Right lobe of liver (tissue), 4 donors: ENCODE measurements around the gene WDR20.

Experiments
- POLR2A ChIP-seq: fragments of 450-650 bp; IDR thresholded peaks from one replicate; pipeline ENCODE4 v1.6.1; 2017; ENCODE audit warnings: antibody characterized with exemption, mild to moderate bottlenecking
- TF ChIP-seq, protein P1 (sequence below), 4 donors: fragments of 200-600 bp in 3 of 4; fragments of 450-650 bp in 1 of 4; IDR thresholded peaks; one replicate each; pipeline versions ENCODE4 v1.5.1 to v1.8.0; 2016 to 2022; ENCODE audit warnings: antibody characterized with exemption in 4 of 4, mild to moderate bottlenecking in 2 of 4
- donor health status: DM: no; HTN: no; CAD: no.
- donor health status: DM: no; HTN: no; CAD: no.
- donor health status: DM: no; HTN: yes; CAD: no.

DNA sequence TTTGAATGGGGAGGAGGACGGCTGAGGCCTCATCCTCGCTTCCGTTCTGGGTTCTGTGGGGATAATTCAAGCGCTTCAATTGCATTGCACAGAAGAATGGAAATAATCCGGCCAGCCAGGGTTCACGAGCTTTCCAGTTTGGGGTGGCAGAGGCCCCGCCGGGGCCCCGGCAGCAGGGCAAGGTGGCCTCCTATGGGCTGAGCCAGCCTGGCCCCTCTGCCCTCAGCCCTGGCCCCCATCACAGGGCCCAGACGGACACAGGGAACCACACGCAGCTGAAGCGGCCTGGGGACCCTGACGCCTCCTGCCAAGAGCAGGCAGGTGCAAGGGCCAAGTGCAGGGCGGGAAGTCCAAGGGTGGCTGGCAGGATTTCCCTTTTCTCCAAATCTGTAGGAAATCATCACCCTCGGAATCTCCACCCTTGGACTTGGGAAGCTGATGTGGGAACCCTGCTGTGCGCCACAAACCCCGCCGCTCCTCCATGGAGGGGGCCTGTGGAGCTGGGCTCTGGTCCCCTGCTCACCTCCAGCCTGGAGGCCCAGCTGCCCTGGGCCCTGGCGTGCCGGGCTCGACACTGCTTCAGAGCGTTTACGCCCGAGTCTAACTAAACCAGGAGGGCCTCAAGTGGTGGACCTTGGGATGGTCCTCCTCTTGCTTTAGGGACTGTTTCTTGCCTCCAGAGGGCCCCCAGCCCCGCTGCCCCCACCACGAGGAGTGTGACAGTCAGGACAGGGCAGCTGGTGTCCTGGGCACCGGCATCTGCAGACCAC is 86.8 kb downstream of the WDR20 start:
- TF ChIP-seq, protein P1, sequence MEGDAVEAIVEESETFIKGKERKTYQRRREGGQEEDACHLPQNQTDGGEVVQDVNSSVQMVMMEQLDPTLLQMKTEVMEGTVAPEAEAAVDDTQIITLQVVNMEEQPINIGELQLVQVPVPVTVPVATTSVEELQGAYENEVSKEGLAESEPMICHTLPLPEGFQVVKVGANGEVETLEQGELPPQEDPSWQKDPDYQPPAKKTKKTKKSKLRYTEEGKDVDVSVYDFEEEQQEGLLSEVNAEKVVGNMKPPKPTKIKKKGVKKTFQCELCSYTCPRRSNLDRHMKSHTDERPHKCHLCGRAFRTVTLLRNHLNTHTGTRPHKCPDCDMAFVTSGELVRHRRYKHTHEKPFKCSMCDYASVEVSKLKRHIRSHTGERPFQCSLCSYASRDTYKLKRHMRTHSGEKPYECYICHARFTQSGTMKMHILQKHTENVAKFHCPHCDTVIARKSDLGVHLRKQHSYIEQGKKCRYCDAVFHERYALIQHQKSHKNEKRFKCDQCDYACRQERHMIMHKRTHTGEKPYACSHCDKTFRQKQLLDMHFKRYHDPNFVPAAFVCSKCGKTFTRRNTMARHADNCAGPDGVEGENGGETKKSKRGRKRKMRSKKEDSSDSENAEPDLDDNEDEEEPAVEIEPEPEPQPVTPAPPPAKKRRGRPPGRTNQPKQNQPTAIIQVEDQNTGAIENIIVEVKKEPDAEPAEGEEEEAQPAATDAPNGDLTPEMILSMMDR (IDR thresholded peaks at IDR 0.05) = no peak
- no peak for TF ChIP-seq POLR2A
